Measurements from ENCODE around the gene SHMT2.

The SHMT2 gene

DNA sequence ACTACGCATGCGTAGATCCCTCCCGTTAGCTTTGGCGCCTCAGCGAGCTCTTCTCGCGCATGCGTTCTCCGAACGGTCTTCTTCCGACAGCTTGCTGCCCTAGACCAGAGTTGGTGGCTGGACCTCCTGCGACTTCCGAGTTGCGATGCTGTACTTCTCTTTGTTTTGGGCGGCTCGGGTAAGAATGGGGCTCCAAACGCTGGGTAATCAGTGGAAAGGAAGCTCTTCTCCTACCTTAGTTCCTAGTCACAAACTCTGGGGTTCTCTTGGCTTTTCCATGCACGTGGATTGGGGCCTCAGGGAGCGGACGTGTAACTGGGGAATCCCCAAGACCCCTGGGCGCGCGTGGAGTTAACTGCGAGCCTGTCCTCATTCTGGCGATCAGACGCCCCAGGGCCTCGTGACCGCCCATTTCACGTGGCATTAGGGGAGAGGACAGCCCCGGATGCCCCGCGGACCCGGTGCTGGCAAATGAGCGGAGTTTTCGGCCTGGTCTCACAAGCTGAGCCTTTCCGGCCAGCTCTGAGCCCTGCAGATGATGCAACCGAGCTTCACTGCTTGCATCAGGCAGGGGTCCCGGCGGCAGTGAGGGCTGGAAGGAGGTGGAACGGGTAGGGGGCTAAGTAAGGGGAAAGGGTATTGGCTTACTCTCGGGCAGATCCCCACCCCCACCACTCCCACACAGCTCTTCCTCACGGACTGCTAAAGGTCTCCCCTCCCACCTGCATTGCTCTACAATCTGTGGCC lies at the start of gene SHMT2:
Gene SHMT2 (plus strand): TSS at position 78 of the 747 bp plus-strand sequence. CDS start 68 bp downstream, at position 146.
- DNase-seq (ENCODE audit: low read depth): peak; percentile 91

GRCh38 chr12:57180321-57180989 lies 49.1 kb upstream of the SHMT2 start:
- no peak for DNase-seq (ENCODE audit: low read depth)

- DNase-seq (ENCODE audit: low read depth): no peak
Observed at GRCh38 chr12:57181072-57181471, 48.4 kb upstream of the SHMT2 start.

GRCh38 chr12:57181561-57182155 lies 47.9 kb upstream of the SHMT2 start:
- no peak for DNase-seq (ENCODE audit: low read depth)

DNA sequence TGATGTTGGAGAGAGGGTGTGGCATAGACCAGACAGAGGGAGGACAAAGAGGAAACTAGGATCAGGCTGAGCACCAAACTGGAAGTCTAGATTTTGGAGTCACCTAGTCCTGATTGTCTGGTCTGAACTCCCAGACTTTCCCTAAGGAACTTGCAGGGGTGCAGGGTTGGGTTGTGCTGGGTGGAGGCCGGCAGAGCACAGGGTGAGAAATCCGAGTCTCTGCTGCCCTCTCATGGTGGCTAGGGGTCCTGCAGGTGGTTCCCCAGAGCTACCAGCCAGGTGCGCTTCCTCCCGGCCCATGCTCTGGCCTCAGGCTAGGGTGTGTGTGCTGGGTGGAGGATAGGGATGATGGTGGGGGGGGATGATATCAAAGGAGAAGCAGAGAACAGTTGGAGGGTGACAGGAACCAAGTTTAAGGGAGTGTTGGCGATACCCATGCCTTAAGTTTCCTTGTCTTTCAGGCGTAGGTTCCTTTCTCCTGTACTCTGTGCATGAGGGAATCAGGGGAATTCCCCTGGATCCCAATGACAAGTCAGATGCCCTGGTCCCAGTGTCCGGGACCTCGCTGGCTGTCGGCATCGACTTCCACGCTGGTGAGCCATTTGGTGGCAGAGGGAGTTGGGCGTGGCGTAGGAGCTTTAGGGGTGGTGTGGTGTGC lies 46.5 kb upstream of the SHMT2 start:
- DNase-seq (ENCODE audit: low read depth): peak; percentile 70

DNA sequence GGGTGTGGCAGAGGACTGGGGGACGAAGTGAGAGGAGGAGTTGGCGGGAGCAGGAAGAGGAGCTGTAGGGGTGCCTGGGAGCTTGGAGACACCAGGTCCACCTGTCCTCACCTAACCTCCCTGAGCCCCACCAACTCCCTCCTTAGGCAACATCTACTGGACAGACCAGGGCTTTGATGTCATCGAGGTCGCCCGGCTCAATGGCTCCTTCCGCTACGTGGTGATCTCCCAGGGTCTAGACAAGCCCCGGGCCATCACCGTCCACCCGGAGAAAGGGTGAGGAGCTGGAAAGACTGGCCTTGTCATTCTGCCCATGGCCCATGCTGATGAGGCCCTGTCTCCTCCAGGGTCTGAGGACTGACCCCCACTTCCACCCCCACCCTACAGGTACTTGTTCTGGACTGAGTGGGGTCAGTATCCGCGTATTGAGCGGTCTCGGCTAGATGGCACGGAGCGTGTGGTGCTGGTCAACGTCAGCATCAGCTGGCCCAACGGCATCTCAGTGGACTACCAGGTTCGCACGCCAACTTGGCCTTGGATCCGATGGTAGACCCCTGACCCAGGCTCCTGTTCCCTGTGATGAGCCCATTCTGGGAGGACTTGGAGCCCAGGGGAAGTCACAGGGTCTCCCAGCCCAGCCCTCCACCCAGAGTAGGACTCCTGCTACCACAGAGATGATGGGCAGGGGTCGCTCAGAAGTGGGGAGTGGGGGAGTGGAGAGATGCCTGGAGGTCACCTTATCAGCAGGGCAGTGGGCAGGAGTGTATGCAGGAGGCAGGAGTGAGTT lies 45.4 kb upstream of the SHMT2 start:
- DNase-seq (ENCODE audit: low read depth): no peak

DNA sequence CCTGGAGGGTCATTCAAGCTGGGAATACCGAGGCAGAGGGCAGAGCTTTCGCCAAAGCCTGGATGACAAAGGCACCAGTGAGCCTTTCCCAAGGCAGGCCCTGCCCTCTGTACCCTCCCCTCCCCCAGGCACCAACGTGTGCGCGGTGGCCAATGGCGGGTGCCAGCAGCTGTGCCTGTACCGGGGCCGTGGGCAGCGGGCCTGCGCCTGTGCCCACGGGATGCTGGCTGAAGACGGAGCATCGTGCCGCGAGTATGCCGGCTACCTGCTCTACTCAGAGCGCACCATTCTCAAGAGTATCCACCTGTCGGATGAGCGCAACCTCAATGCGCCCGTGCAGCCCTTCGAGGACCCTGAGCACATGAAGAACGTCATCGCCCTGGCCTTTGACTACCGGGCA lies 44.1 kb upstream of the SHMT2 start:
- DNase-seq (ENCODE audit: low read depth): no peak

GRCh38 chr12:57185906-57186508 lies 43.5 kb upstream of the SHMT2 start:
- DNase-seq (ENCODE audit: low read depth): no peak

DNA sequence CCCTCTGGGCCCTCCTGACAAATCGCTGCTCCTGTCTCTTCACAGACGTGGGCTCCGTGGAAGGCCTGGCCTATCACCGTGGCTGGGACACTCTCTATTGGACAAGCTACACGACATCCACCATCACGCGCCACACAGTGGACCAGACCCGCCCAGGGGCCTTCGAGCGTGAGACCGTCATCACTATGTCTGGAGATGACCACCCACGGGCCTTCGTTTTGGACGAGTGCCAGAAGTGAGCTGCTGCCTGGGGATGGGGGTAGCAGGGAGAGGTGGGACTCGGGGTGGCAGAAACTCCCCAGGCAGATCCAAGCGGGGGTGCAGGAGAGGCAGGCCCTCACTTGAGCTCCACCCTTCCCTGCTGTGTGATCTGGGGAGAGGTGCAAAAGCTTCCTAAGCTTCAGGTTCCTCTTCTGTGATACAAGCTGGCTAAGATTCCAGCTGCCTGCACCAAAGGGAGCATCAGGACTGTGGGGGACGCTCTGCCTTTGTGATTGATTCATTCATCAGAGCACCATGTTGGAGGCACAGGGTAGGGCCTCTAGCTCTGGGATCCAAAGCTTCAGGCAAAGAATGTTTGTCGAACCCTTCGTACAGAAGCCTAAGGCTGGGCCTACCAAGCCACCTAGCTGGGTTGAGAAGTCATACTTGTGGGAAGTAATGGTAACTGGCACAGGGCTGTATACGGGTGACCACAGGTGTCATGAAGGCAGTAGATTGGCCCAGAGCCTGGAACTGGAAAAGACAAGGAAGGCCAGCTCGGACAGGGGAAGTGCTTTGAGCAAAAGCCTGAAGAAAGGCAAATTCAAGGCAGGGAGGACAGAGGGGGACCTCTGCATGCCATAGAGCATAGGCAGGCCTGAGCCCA lies 42.1 kb upstream of the SHMT2 start:
- DNase-seq (ENCODE audit: low read depth): no peak

GRCh38 chr12:57188090-57188425 lies 41.5 kb upstream of the SHMT2 start:
- no peak for DNase-seq (ENCODE audit: low read depth)

DNA sequence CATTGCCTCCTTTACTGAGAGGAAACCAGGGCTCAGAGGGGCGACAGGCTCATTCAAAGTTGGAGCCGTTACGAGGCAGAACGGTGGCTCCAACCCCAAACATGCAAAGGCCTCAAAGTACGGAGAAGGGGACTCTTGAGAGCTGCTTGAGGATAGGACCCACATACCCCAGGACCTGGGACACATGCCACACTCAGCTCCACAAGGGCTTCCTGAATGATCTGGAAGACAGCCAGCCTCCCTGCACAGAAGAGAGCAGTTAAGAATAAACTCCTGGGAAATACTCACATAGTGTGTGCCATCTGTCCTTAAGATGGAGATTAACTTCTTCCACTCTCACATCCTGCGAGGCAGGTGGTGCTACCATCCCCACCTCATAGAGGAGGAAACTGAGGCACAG lies 39.5 kb upstream of the SHMT2 start:
- no peak for DNase-seq (ENCODE audit: low read depth)

GRCh38 chr12:57190821-57191220 lies 38.7 kb upstream of the SHMT2 start:
- no peak for DNase-seq (ENCODE audit: low read depth)

DNA sequence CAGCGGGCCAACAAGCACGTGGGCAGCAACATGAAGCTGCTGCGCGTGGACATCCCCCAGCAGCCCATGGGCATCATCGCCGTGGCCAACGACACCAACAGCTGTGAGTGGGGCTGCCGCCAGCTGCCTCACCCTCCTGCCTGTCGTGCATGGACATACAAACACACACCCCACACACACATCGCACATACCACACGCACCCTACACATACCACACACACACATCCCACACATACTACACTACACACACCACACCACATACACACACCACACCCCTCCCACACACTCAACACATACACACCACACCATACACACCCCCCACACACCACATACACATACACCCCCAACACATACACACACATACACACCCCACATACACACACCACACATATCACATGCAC lies 38.1 kb upstream of the SHMT2 start:
- DNase-seq (ENCODE audit: low read depth): no peak

GRCh38 chr12:57192920-57193319 lies 36.6 kb upstream of the SHMT2 start:
- DNase-seq (ENCODE audit: low read depth): no peak

DNA sequence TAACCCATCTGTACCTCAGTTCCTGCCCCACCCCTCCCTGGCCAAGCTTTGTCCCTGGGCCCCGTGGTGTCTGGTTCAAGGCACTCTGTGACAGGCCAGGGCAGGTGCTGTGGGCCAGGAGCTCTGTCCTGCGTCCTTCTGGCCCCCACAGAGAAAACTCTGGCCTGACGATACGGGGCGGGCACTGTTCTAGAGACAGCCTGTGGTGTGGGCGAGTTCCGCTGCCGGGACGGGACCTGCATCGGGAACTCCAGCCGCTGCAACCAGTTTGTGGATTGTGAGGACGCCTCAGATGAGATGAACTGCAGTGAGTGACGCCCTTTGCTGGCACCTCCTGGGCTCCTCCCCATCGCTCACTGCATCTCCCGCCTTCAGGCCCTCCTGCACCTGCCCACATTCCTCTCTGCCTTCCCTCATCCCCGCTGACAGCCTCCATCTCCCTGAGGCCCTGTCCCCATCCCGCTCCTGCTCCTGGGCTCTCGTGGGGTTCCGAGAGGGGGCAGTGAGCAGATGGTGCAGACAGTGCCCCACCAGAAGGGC lies 35.7 kb upstream of the SHMT2 start:
- no peak for DNase-seq (ENCODE audit: low read depth)

GRCh38 chr12:57194253-57194652 lies 35.3 kb upstream of the SHMT2 start:
- DNase-seq (ENCODE audit: low read depth): no peak

GRCh38 chr12:57195186-57195585 lies 34.3 kb upstream of the SHMT2 start:
- DNase-seq (ENCODE audit: low read depth): no peak

GRCh38 chr12:57195611-57196371 lies 33.7 kb upstream of the SHMT2 start:
- DNase-seq (ENCODE audit: low read depth): no peak

- no peak for DNase-seq (ENCODE audit: low read depth)
Observed at GRCh38 chr12:57196439-57196838, 33.1 kb upstream of the SHMT2 start.

GRCh38 chr12:57196956-57197355 lies 32.6 kb upstream of the SHMT2 start:
- DNase-seq (ENCODE audit: low read depth): no peak

Data from stimulated activated CD8-positive, alpha-beta memory T cell treated with anti-CD3 and anti-CD28 coated beads, Interleukin-12 subunit alpha, Interleukin-12 subunit beta, amount 100 ng/mL, for 1 hour (primary cell).